ENCODE results near the gene TRIM59.
A peak's percentile ranks its signal among the peaks of the same experiment; 100 is the strongest.

The TRIM59 gene

GRCh38 chr3:160403028-160403545, 46.5 kb downstream of the TRIM59 start:
- DNase-seq (ENCODE audit: low read depth in 2 of 2), result no peak

GRCh38 chr3:160402221-160403027, 47.2 kb downstream of the TRIM59 start:
- DNase-seq (ENCODE audit: low read depth in 2 of 2), result no peak

GRCh38 chr3:160401291-160402095, 48.1 kb downstream of the TRIM59 start:
- DNase-seq (ENCODE audit: low read depth in 2 of 2), result no peak

- DNase-seq (ENCODE audit: low read depth in 2 of 2), result peak in 1 of 2 donors; percentile 4
Measured at GRCh38 chr3:160400702-160401150, 48.9 kb downstream of the TRIM59 start.

DNA sequence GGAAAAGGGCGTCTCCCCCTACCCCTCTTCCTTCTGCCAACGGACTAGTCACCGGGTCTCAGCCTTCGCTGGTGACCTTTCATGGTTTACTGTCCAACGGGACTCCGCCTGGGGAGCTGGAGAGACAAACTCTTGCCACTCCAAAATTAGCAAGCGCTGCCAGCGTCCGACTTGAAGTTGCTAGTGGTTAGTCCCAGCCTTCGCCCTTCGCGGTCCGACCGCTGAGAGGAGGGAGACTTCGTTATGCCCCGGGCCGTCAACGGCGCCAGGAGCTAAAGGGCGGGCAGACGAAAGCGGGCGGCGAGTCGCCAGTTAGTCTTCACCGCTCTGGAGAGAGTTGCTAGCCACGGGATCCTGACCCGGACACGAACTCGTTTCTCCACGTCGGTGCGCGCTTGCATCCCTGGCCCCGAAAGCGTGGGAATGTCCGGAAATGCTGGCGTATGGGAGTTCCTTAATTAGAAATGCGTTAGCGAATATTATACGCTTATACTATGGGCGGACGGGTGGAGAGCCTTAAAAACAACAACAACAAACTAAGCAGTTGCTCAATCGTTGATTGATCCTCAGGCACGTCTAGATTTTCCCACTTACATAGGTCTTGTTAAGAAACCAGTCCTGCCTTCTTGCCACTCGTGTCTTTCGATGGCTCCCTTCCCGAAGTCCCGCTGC, 49.4 kb downstream of the TRIM59 start:
- peak; percentile 14 to 28 for DNase-seq (ENCODE audit: low read depth in 2 of 2)

DNA sequence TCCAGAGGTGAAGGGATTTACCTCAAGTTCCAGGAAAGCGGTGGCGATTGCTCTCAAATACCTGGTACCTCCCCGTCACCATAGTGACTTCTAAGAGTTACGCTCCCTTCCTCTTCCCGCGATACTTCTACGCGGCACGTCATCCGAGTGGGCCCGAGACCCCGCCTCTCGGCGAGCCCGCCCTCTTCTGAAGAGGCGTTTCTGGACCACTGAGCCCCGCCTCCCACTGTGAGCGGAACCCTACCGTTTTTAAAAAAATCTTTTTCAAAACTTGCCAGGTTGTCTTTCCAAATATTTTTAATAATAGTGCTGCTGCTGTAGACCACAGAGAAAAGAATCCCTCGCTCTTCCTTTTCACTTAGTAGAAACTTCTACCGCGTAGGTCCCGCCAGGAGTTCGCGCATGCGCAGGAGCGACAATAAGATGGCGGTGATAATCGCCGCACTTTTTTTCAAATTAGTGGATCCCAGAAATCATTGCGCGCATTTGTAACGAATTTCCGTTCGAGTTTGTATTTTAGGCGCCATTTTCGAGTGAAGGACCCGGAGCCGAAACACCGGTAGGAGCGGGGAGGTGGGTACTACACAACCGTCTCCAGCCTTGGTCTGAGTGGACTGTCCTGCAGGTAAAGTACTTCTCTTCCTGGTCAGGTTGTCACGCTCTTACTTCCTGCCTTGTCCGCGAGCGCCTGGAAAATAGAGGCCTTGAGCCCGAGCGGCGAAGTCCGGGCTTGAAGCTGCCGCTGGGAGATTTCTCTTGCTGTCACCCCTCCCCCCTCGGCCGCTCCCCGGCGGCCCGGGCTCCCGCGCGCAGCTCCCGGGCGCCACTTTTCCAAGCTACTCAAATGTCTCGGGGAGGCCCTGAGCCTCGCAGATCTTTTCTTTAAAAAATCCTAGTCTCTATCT, 50.2 kb downstream of the TRIM59 start, which contains the start of the genes IFT80 and SMC4:
TSS of gene IFT80 (minus strand) at position 101 of the 905 bp plus-strand sequence. CDS start 14,625 bp downstream, outside the sequence.
TSS of gene SMC4 (plus strand) at position 526 of the 905 bp plus-strand sequence. CDS start 1,177 bp downstream, outside the sequence.
- DNase-seq (ENCODE audit: low read depth in 2 of 2), result peak; percentile 91 to 92

- DNase-seq (ENCODE audit: low read depth in 2 of 2), result no peak
Measured at GRCh38 chr3:160398820-160399124, 50.8 kb downstream of the TRIM59 start.

- DNase-seq (ENCODE audit: low read depth in 2 of 2), result no peak
Measured at GRCh38 chr3:160395297-160395696, 54.3 kb downstream of the TRIM59 start.

GRCh38 chr3:160394009-160394392, 55.6 kb downstream of the TRIM59 start:
- DNase-seq (ENCODE audit: low read depth in 2 of 2), result no peak

DNA sequence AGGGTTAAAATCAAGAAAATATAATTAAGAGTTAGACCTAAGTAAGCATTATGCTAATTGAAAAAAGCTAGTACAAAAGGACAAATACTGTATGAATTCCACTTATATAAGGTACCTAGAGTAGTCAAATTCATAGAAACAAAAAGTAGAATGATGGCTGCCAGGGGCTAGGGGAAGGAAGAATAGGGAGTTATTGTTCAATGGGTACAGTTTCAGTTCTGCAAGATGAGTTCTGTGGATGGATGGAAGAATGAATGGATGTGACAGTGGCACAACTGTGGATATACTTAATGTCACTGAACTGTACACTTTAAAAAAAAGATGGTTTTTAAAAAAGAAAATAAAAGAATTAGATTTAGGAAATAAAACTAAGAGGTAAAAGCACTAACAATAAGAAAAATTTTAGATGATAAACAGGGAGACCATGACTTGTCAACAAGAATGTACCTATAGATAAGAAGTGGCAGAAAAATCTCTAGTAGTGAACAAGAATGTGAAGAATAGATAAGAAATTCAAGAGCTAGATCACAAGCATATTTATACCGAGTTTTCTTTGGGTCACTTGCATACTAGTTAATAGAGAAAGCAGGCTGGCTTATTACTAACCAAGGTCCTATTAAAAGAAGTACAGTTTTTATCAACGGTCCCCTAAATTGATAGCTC, 56.1 kb downstream of the TRIM59 start:
- no peak for DNase-seq (ENCODE audit: low read depth in 2 of 2)

- no peak for DNase-seq (ENCODE audit: low read depth in 2 of 2)
Measured at GRCh38 chr3:160392798-160393197, 56.8 kb downstream of the TRIM59 start.

DNA sequence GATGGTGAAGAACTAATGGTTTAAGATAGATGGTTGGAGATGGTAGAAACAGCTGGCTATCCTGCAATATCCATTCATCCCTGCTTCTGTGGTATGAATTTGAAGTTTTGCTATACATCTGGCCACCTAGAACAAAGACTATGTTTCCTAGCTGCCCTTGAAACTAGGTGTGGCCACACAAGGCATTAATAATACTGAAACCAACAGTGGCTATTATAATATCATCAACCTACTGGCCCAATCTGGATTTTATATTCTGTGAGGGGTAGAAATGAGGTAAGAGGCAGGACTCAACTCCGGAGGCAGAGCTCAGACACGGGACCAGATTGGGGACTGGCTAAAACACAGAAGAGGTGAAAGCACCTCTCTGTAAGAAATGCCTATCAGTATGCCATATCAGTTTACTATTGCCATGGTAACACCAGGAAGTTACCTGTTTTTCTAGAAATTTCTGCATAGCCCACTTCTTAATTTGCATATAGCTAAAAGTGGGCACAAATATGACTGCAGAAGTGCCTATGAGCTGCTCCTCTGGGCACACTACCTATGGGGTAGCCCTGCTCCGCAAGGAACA, 58.9 kb downstream of the TRIM59 start:
- DNase-seq (ENCODE audit: low read depth in 2 of 2), result no peak
